ENCODE data around the gene MISFA.
"Not testable (repeated sequence)": the region's sequence is repeated elsewhere in the genome, so short reads cannot be mapped to it uniquely, and the experiment has no call there.

MISFA gene

GRCh38 chr11:18633256-18634139, 33.9 kb downstream of the MISFA start:
- H2AFZ ChIP-seq (ENCODE audit: low read depth, low read length): no peak overlapping the region
- H3K36me3 ChIP-seq (ENCODE audit: insufficient read depth, low read length): no peaks in the 10 kb centered on the region
- peaks cover 16% of the 10 kb centered on the region for H3K4me1 ChIP-seq (ENCODE audit: insufficient read depth, low read length)
- H3K27me3 ChIP-seq (ENCODE audit: insufficient read depth, low read length): no peaks in the 10 kb centered on the region
- H3K9me3 ChIP-seq (ENCODE audit: low read length): no peaks in the 10 kb centered on the region
- peak overlapping the region; percentile 89 for H3K4me3 ChIP-seq (ENCODE audit: low read length)

DNA sequence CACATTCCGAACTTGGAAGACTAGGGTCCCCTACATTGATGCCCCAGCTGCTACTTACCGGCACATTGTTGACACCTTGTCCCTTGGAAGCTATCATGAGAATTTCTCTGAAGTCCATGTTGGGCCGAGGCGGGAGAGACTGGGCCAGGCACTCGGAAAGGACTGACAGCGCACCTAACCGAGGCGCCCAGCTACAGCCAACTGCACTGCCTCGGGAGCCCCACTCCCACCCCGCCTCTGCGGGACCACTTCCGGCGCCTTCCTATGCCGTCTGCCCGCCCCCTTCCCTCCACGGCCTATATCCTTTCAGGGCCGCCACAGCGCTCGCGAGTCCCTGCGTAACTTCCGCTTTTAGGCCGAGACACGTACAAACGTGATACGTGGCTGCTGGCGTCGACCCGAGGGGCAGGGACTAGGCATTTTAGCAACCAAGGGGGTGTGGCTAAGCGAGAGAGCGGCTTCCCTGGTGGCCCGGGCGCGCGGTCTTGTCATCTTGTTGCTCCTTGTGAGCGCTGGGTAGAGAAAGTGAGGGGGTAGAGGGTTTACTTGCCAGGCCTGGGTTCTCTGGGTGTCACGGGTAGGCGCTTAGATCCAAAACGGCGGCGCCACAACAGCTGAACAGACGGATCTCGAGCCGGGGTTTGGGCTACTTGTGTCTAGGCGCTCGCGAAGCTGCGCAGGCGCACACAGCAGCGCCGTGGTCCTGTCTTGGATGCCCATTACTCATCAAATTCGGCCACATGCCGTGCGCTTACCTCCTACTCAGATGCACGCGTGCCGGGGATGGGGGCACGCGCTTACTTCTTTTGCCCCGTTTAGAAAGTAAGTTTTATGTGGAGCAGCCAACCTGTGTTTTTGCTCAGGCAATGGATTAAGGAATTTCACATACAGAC, 34.8 kb downstream of the MISFA start, which contains the start of gene SPTY2D1:
SPTY2D1 (minus strand) TSS at position 203 of the 893 bp plus-strand sequence; CDS start at position 118, 85 bp downstream.
- no peaks in the 10 kb centered on the region for H3K36me3 ChIP-seq (ENCODE audit: insufficient read depth, low read length)
- peak within 1 kb of the TSS; percentile 89 for H3K4me3 ChIP-seq (ENCODE audit: low read length)
- no peaks in the 10 kb centered on the region for H3K27me3 ChIP-seq (ENCODE audit: insufficient read depth, low read length)
- peaks cover 16% of the 10 kb centered on the region for H3K4me1 ChIP-seq (ENCODE audit: insufficient read depth, low read length)
- no peaks in the 10 kb centered on the region for H3K9me3 ChIP-seq (ENCODE audit: low read length)
- peak within 1 kb of the TSS; percentile 70 for H2AFZ ChIP-seq (ENCODE audit: low read depth, low read length)

GRCh38 chr11:18641677-18642076, 42.1 kb downstream of the MISFA start:
- H3K4me1 ChIP-seq (ENCODE audit: insufficient read depth, low read length): no peaks in the 10 kb centered on the region
- no peaks in the 10 kb centered on the region for H3K36me3 ChIP-seq (ENCODE audit: insufficient read depth, low read length)
- no peaks in the 10 kb centered on the region for H3K9me3 ChIP-seq (ENCODE audit: low read length)
- H3K27me3 ChIP-seq (ENCODE audit: insufficient read depth, low read length): peaks cover 2% of the 10 kb centered on the region
- no peak overlapping the region for H2AFZ ChIP-seq (ENCODE audit: low read depth, low read length)
- no peak overlapping the region for H3K4me3 ChIP-seq (ENCODE audit: low read length)

GRCh38 chr11:18643034-18643433, 43.4 kb downstream of the MISFA start:
- H3K4me1 ChIP-seq (ENCODE audit: insufficient read depth, low read length); H3K9me3 ChIP-seq (ENCODE audit: low read length); H3K27me3 ChIP-seq (ENCODE audit: insufficient read depth, low read length); H2AFZ ChIP-seq (ENCODE audit: low read depth, low read length); H3K4me3 ChIP-seq (ENCODE audit: low read length); H3K36me3 ChIP-seq (ENCODE audit: insufficient read depth, low read length): not testable (repeated sequence)

DNA sequence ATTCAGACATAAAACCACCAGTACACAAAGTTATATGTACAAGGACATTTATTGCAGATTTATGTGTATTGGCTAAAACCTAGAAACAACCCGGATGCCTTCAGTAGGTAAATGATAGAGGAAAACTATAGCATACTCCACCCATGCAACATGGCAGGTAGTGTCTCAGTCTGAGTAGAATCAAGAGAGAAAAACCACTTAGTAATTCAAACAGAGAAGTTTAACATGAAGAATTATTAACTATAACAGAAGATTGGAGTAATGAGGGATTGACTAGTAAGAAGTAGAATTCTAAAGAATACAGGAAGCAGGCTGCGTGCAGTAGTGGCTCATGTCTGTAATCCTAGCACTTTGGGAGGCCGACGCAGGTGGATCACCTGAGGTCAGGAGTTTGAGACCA, 50.8 kb downstream of the MISFA start:
- H3K4me1 ChIP-seq (ENCODE audit: insufficient read depth, low read length): no peaks in the 10 kb centered on the region

GRCh38 chr11:18650859-18651557, 51.4 kb downstream of the MISFA start:
- Histone ChIP-seq H3K9me3 (ENCODE audit: low read length) (no peaks in the 10 kb centered on the region), H3K36me3 (ENCODE audit: insufficient read depth, low read length) (no peaks in the 10 kb centered on the region), H2AFZ (ENCODE audit: low read depth, low read length) (no peak overlapping the region), H3K27me3 (ENCODE audit: insufficient read depth, low read length) (no peaks in the 10 kb centered on the region), H3K4me1 (ENCODE audit: insufficient read depth, low read length) (no peaks in the 10 kb centered on the region), H3K4me3 (ENCODE audit: low read length) (no peak overlapping the region)

More for the DNA sequence above, 50.8 kb downstream of the MISFA start:
- Histone ChIP-seq H2AFZ (ENCODE audit: low read depth, low read length) (no peak overlapping the region), H3K36me3 (ENCODE audit: insufficient read depth, low read length) (no peaks in the 10 kb centered on the region), H3K9me3 (ENCODE audit: low read length) (no peaks in the 10 kb centered on the region), H3K4me3 (ENCODE audit: low read length) (no peak overlapping the region), H3K27me3 (ENCODE audit: insufficient read depth, low read length) (no peaks in the 10 kb centered on the region)
